Measurements from ENCODE around the gene DGKI. TPM values are rescaled to one million over a fixed set of nuclear protein-coding genes. Genes with fewer than 3 reads are reported as not detected.

The DGKI gene
- total RNA-seq, 1 experiment from 2014 or later, result 0.55 TPM

- Histone ChIP-seq H3K23ac (ENCODE audit: insufficient read length, low read depth, low read length) (no peak overlapping the region), H3K79me1 (ENCODE audit: insufficient read depth, low read depth, low read length, poor library complexity, severe bottlenecking) (no peaks in the 10 kb centered on the region), H3T11ph (ENCODE audit: low read length) (no peak overlapping the region), H3K18ac (ENCODE audit: insufficient read length, low read depth, low read length) (no peak overlapping the region), H3K4ac (ENCODE audit: low read depth, low read length) (no peak overlapping the region), H4K5ac (ENCODE audit: insufficient read length, low read depth, low read length) (no peak overlapping the region), H2BK15ac (ENCODE audit: low read depth, low read length) (no peak overlapping the region), H3K14ac (ENCODE audit: insufficient read depth, low read length) (no peak overlapping the region), H2BK20ac (ENCODE audit: low read depth, low read length, poor library complexity, severe bottlenecking) (no peak overlapping the region), H3K9me3 (ENCODE audit: control insufficient read depth, low read depth, low read length) (no peaks in the 10 kb centered on the region), H3K4me2 (ENCODE audit: insufficient read depth, insufficient read length, low read length) (no peak overlapping the region), H3K23me2 (ENCODE audit: insufficient read length, low read depth, low read length, poor library complexity, severe bottlenecking) (no peaks in the 10 kb centered on the region), H3K27me3 (ENCODE audit: insufficient read depth, low read length) (no peaks in the 10 kb centered on the region), H2AFZ (ENCODE audit: low read length) (no peak overlapping the region), H4K91ac (ENCODE audit: insufficient read length, low read depth, low read length) (no peak overlapping the region), H3K56ac (ENCODE audit: insufficient read length, low read depth, low read length) (no peak overlapping the region), H3K27ac (ENCODE audit: insufficient read length, low read depth, low read length) (no peak overlapping the region), H2AK5ac (ENCODE audit: insufficient read length, low read length) (no peak overlapping the region), H4K8ac (replicated peaks; ENCODE audit: insufficient read length, low read depth, low read length) (no peak overlapping the region), H3K9ac (ENCODE audit: extremely low read depth, insufficient read length, low read length) (no peak overlapping the region), H4K20me1 (ENCODE audit: control insufficient read depth, insufficient read depth, insufficient read length) (no peaks in the 10 kb centered on the region), H3K79me2 (ENCODE audit: insufficient read depth, low read length) (no peaks in the 10 kb centered on the region), H2BK12ac (ENCODE audit: insufficient read length, low read depth, low read length) (no peak overlapping the region), H3K4me1 (ENCODE audit: insufficient read depth, low read length) (no peaks in the 10 kb centered on the region), H2BK5ac (ENCODE audit: insufficient read length, low read length) (no peak overlapping the region), H2BK120ac (ENCODE audit: low read depth, low read length, poor library complexity, severe bottlenecking) (no peak overlapping the region)
- no peak overlapping the region for H3K27ac Mint-ChIP-seq
- no CpG with 5 or more reads among the region's 1 CpG for WGBS (ENCODE audit: extremely low coverage, insufficient read length, low lambda C conversion rate)
- H3K27me3 Mint-ChIP-seq (ENCODE audit: low read depth), result no peaks in the 10 kb centered on the region; the same call in 1 of the 2 replicates
- peaks cover 12 to 13% of the 10 kb centered on the region in 2 experiments for H3K9me3 Mint-ChIP-seq
- TF ChIP-seq CTCF (conservative IDR thresholded peaks at IDR 0.05), result no peak
- no peak overlapping the region for H3K4me3 Mint-ChIP-seq
- peaks cover 2 to 11% (median 6%) of the 10 kb centered on the region in 3 experiments for H3K36me3 Mint-ChIP-seq (ENCODE audit: insufficient read depth in 1 of 3, low read depth in 3 of 3)
- DNase-seq, result no peak
- no peaks in the 10 kb centered on the region for H3K4me1 Mint-ChIP-seq
Measured at GRCh38 chr7:137704723-137705122, 142.1 kb downstream of the DGKI start.
